CD14-positive monocyte (primary cell): ENCODE measurements around the gene SELPLG. TPM values are rescaled to one million over a fixed set of nuclear protein-coding genes. Genes with fewer than 3 reads are reported as not detected.

ENCODE experiments used
- DNase-seq, 3 donors: peaks; one replicate each; pipeline ENCODE4 v3.0.0-alpha.2; 2011 to 2022
- H2AFZ ChIP-seq: 2 replicates; pipeline ENCODE4 v1.6.0; 2012; ENCODE audit warnings: mild to moderate bottlenecking, low read depth, low read length, inconsistent platforms; ENCODE audit not compliant: insufficient read depth, poor library complexity, severe bottlenecking
- H3K27ac ChIP-seq, 2 donors: 1 replicate in 1 of 2; 2 replicates in 1 of 2; pipeline ENCODE4 v1.5.1; 2012 to 2013; ENCODE audit warnings: low read length in 2 of 2, control low read depth in 1 of 2, inconsistent platforms in 1 of 2, low read depth in 1 of 2, mild to moderate bottlenecking in 1 of 2
- H3K27me3 ChIP-seq, 2 donors: one replicate each; pipeline versions ENCODE4 v1.6.0 to v1.6.1; 2011 to 2013; ENCODE audit warnings: low read length in 2 of 2; ENCODE audit not compliant: control insufficient read depth in 2 of 2, insufficient read depth in 2 of 2
- H3K36me3 ChIP-seq, 2 donors: replicated peaks in 1 of 2; 1 replicate in 1 of 2; 2 replicates in 1 of 2; pipeline versions ENCODE4 v1.5.1 to v1.6.1; 2012 to 2013; ENCODE audit warnings: low read length in 2 of 2, control low read depth in 1 of 2, inconsistent platforms in 1 of 2, mild to moderate bottlenecking in 1 of 2; ENCODE audit not compliant: insufficient read depth in 2 of 2, control insufficient read depth in 1 of 2
- H3K4me1 ChIP-seq, 2 donors: 1 replicate in 1 of 2; 2 replicates in 1 of 2; pipeline versions ENCODE4 v1.5.1 to v1.6.1; 2012 to 2013; ENCODE audit warnings: low read length in 2 of 2, control low read depth in 1 of 2, inconsistent platforms in 1 of 2, mild to moderate bottlenecking in 1 of 2, moderate library complexity in 1 of 2; ENCODE audit not compliant: insufficient read depth in 2 of 2, control insufficient read depth in 1 of 2
- H3K4me2 ChIP-seq: replicated peaks from 2 replicates; pipeline ENCODE3; 2012; ENCODE audit warnings: low read length, moderate library complexity, mild to moderate bottlenecking; ENCODE audit not compliant: poor library complexity, severe bottlenecking; ENCODE audit errors: extremely low read depth
- H3K4me3 ChIP-seq, 3 experiments: fragments of 200-600 bp in 1 of 3; sonication (generic) in 1 of 3; replicated peaks in 1 of 3; 1 replicate in 2 of 3; 2 replicates in 1 of 3; pipeline ENCODE4 v1.5.1; 2011 to 2013; ENCODE audit warnings: low read length in 3 of 3, mild to moderate bottlenecking in 3 of 3, control low read depth in 2 of 3, low read depth in 2 of 3, inconsistent platforms in 1 of 3, moderate library complexity in 1 of 3
- H3K79me2 ChIP-seq: 2 replicates; pipeline ENCODE4 v1.6.0; 2012; ENCODE audit warnings: mild to moderate bottlenecking, control low read depth, inconsistent platforms, low read length, moderate library complexity; ENCODE audit not compliant: insufficient read depth
- H3K9ac ChIP-seq: 2 replicates; pipeline ENCODE4 v1.6.0; 2017; ENCODE audit warnings: low read length, mild to moderate bottlenecking; ENCODE audit not compliant: insufficient read depth, poor library complexity, severe bottlenecking
- H3K9me3 ChIP-seq, 2 donors: replicated peaks in 1 of 2; 1 replicate in 1 of 2; 2 replicates in 1 of 2; pipeline versions ENCODE4 v1.5.1 to v1.6.1; 2012 to 2013; ENCODE audit warnings: low read length in 2 of 2, control low read depth in 1 of 2; ENCODE audit not compliant: control insufficient read depth in 1 of 2, insufficient read depth in 1 of 2
- H4K20me1 ChIP-seq: 2 replicates; pipeline ENCODE4 v1.6.0; 2012; ENCODE audit warnings: mild to moderate bottlenecking, low read length, control low read depth, moderate library complexity; ENCODE audit not compliant: insufficient read depth
- H3K27ac Mint-ChIP-seq, 7 donors: one replicate each; pipeline ENCODE4 v1.8.0; 2020; ENCODE audit warnings: mild to moderate bottlenecking in 7 of 7, mixed read lengths in 7 of 7, moderate library complexity in 6 of 7, inconsistent platforms in 2 of 7
- H3K27me3 Mint-ChIP-seq, 3 donors: one replicate each; pipeline ENCODE4 v1.8.0; 2021 to 2022; ENCODE audit warnings: low read depth in 3 of 3, mild to moderate bottlenecking in 3 of 3, mixed read lengths in 3 of 3, moderate library complexity in 3 of 3, inconsistent platforms in 1 of 3
- H3K36me3 Mint-ChIP-seq, 2 donors: one replicate each; pipeline ENCODE4 v1.8.0; 2020; ENCODE audit warnings: mixed read lengths in 2 of 2, inconsistent platforms in 1 of 2, mild to moderate bottlenecking in 1 of 2
- H3K4me1 Mint-ChIP-seq: one replicate; pipeline ENCODE4 v1.8.0; 2020; ENCODE audit warnings: mild to moderate bottlenecking, mixed read lengths
- H3K4me3 Mint-ChIP-seq, 2 donors: one replicate each; pipeline ENCODE4 v1.8.0; 2020; ENCODE audit warnings: mild to moderate bottlenecking in 2 of 2, mixed read lengths in 2 of 2, moderate library complexity in 1 of 2
- H3K9me3 Mint-ChIP-seq, 7 donors: one replicate each; pipeline ENCODE4 v1.8.0; 2020 to 2022; ENCODE audit warnings: mixed read lengths in 7 of 7, mild to moderate bottlenecking in 6 of 7, moderate library complexity in 6 of 7, inconsistent platforms in 2 of 7
- CTCF ChIP-seq: fragments of 200-600 bp; IDR thresholded peaks from one replicate; pipeline ENCODE4 v1.8.0; 2022; ENCODE audit warnings: antibody characterized with exemption, mild to moderate bottlenecking
- WGBS: methylation state at CpG from one replicate; pipeline ENCODE4 v1.1.5; 2013; ENCODE audit warnings: missing lambda C conversion rate; ENCODE audit not compliant: insufficient coverage; 5-methylcytosine and 5-hydroxymethylcytosine counted together
- intact Hi-C, 2 donors: fragments of 100-400 bp; cut with micrococcal nuclease; formaldehyde crosslinking; loops; one replicate each; pipeline versions ENCODE4 v1.15.0 to v1.15.1; 2023
- polyA plus RNA-seq, 3 donors: library from polyadenylated mRNA; depleted of rRNA in 1 of 3; unstranded in 2 of 3; stranded (reverse) in 1 of 3; fragments of 300-500 nt in 2 of 3; fragments of >200 nt in 1 of 3; fragmentation: Illumina TruSeq in 2 of 3; gene quantifications; 1 replicate in 2 of 3; 2 replicates in 1 of 3; pipeline ENCODE4 v1.2.3, GENCODE V29; 2012 to 2021

The SELPLG gene
- polyA plus RNA-seq, 3 donors: 193 to 349 (median 247) TPM

GRCh38 chr12:108641446-108642268 lies 8.0 kb upstream of the SELPLG start:
- Mint-ChIP-seq H3K27ac (peak overlapping the region; percentile 21 to 84 (median 71)), H3K4me1 (peaks cover 52% of the 10 kb centered on the region), H3K4me3 (no peak overlapping the region), H3K27me3 (peaks cover 0 to 2% (median 0%) of the 10 kb centered on the region in 3 donors), H3K9me3 (peaks cover 0 to 2% (median 0%) of the 10 kb centered on the region in 7 donors), H3K36me3 (peaks cover 30 to 31% of the 10 kb centered on the region in 2 donors)
- no peak for TF ChIP-seq CTCF
- Histone ChIP-seq H3K4me3 (no peak overlapping the region), H3K27me3 (no peaks in the 10 kb centered on the region), H3K36me3 (peaks cover 23 to 31% of the 10 kb centered on the region in 2 donors), H3K9ac (no peak overlapping the region), H4K20me1 (peaks cover 12% of the 10 kb centered on the region), H2AFZ (no peak overlapping the region), H3K4me2 (no peak overlapping the region), H3K9me3 (no peaks in the 10 kb centered on the region), H3K79me2 (peaks cover 5% of the 10 kb centered on the region), H3K27ac (peak overlapping the region; percentile 26 to 57), H3K4me1 (peaks cover 31 to 35% of the 10 kb centered on the region in 2 donors)
- intact Hi-C loops: no loop called here
- WGBS: 38% methylated on average over 7 of the region's 9 CpGs
- peak in 1 of 3 donors; percentile 19 for DNase-seq

DNA sequence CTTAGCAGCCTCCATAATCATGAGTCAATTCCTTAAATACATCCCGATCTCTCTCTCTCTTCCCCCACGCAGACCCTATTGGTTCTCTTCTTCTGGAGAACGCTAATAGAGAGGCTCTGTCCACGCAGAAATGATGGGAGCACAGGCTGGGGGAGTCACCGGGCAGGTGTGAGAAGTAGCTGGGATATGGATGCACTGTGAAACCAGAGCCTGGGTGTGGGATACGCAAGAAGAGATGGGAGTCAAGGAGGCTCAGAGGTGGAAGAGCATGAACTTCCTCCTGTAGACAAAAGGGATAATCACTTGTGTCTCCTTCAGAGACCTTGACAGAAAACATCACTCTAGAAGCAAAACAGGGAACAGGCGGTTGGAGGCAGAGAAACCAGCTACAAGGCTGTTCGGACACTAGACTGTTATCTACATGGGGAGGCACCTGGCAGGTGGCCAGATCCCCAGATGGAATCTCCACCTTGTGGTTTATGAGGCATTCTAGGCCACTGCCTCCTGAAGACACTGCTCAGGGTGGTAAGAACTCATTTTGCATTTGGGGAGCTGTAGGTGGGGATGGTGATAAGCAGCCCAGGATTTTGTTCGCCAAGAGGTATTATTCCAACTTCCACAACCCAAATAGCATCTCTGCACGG lies 7.2 kb upstream of the SELPLG start:
- peaks cover 52% of the 10 kb centered on the region for H3K4me1 Mint-ChIP-seq
- H3K4me2 ChIP-seq: no peak overlapping the region
- H3K4me1 ChIP-seq: peaks cover 38 to 40% of the 10 kb centered on the region in 2 donors
- TF ChIP-seq CTCF: no peak
- H3K27me3 ChIP-seq: no peaks in the 10 kb centered on the region
- 67% methylated on average over 5 of the region's 10 CpGs for WGBS
- peak in 1 of 3 donors; percentile 24 for DNase-seq
- peaks cover 24% of the 10 kb centered on the region in 2 donors for H3K36me3 Mint-ChIP-seq
- H4K20me1 ChIP-seq: peaks cover 8% of the 10 kb centered on the region
- intact Hi-C loops: no loop called here
- H2AFZ ChIP-seq: no peak overlapping the region
- peaks cover 16 to 24% of the 10 kb centered on the region in 2 donors for H3K36me3 ChIP-seq
- H3K4me3 ChIP-seq: no peak overlapping the region
- no peak overlapping the region for H3K4me3 Mint-ChIP-seq
- no peaks in the 10 kb centered on the region for H3K9me3 ChIP-seq
- H3K27me3 Mint-ChIP-seq: peaks cover 0 to 2% (median 0%) of the 10 kb centered on the region in 3 donors
- peak overlapping the region in 5 of 7 donors; percentile 20 to 76 (median 21) for H3K27ac Mint-ChIP-seq
- no peak overlapping the region for H3K9ac ChIP-seq
- H3K27ac ChIP-seq: no peak overlapping the region
- peaks cover 5% of the 10 kb centered on the region for H3K79me2 ChIP-seq
- peaks cover 0 to under 1% (median 0%) of the 10 kb centered on the region in 7 donors for H3K9me3 Mint-ChIP-seq
